NB4 (cell line): ENCODE measurements around the gene NNMT.

Source experiments
- DNase-seq: peaks from one replicate; pipeline ENCODE4 v3.0.0; 2010; ENCODE audit warnings: low read depth
- H3K4me3 ChIP-seq: one replicate; pipeline ENCODE4 v1.5.1; 2011; ENCODE audit warnings: mild to moderate bottlenecking, low read depth, low read length, moderate library complexity
- CTCF ChIP-seq: IDR thresholded peaks from one replicate; pipeline ENCODE4 v1.5.1; 2012; ENCODE audit warnings: low read depth, low read length
- MAX ChIP-seq: IDR thresholded peaks from 2 replicates; pipeline ENCODE4 v1.6.1; 2011; ENCODE audit warnings: low read depth, low read length
- MYC ChIP-seq: IDR thresholded peaks from 2 replicates; pipeline ENCODE4 v1.6.1; 2011; ENCODE audit warnings: low read depth, low read length
- POLR2A ChIP-seq: IDR thresholded peaks from 2 replicates; pipeline ENCODE4 v1.6.1; 2011; ENCODE audit warnings: mild to moderate bottlenecking; ENCODE audit not compliant: insufficient read length; ENCODE audit errors: extremely low read depth

NNMT gene

GRCh38 chr11:114295676-114296604 lies at the start of gene NNMT:
Gene NNMT (plus strand): TSS chr11:114296399. CDS start chr11:114296557, 158 bp downstream.
- TF ChIP-seq POLR2A (no peak), CTCF (no peak), MYC (no peak), MAX (no peak)
- DNase-seq: no peak
- no peak within 1 kb of the TSS for H3K4me3 ChIP-seq

GRCh38 chr11:114247070-114247789 lies 49.0 kb upstream of the NNMT start:
- no peak for DNase-seq
- no peak overlapping the region for H3K4me3 ChIP-seq
- TF ChIP-seq MAX (no peak), CTCF (no peak), MYC (no peak), POLR2A (no peak)

- TF ChIP-seq POLR2A (no peak), MYC (no peak), MAX (no peak), CTCF (no peak)
- DNase-seq: no peak
- H3K4me3 ChIP-seq: no peak overlapping the region
Measured at GRCh38 chr11:114250180-114250579, 46.0 kb upstream of the NNMT start.

GRCh38 chr11:114250993-114251814 lies 45.0 kb upstream of the NNMT start:
- no peak for DNase-seq
- no peak overlapping the region for H3K4me3 ChIP-seq
- no peak for TF ChIP-seq CTCF
- no peak for TF ChIP-seq MYC
- no peak for TF ChIP-seq MAX
- TF ChIP-seq POLR2A: no peak

- no peak overlapping the region for H3K4me3 ChIP-seq
- DNase-seq: no peak
- TF ChIP-seq MAX: no peak
- TF ChIP-seq POLR2A: no peak
- TF ChIP-seq MYC: no peak
- TF ChIP-seq CTCF: no peak
Measured at GRCh38 chr11:114251815-114252337, 44.3 kb upstream of the NNMT start.
